Esophagus squamous epithelium (tissue), 4 donors: ENCODE data around the gene TBCD.

Source experiments
- POLR2A ChIP-seq, 4 donors: fragments of 450-650 bp; IDR thresholded peaks; one replicate each; pipeline ENCODE4 v1.6.1; 2017; ENCODE audit warnings: antibody characterized with exemption in 4 of 4, mild to moderate bottlenecking in 4 of 4, moderate library complexity in 3 of 4
- TF ChIP-seq, protein P1 (sequence below), 6 experiments: fragments of 450-650 bp in 4 of 6; fragments of 200-600 bp in 2 of 6; sonication (generic) in 2 of 6; IDR thresholded peaks; one replicate each; pipeline ENCODE4 v1.5.1; 2016 to 2019; ENCODE audit warnings: antibody characterized with exemption in 6 of 6, mild to moderate bottlenecking in 4 of 6, moderate library complexity in 4 of 6

DNA sequence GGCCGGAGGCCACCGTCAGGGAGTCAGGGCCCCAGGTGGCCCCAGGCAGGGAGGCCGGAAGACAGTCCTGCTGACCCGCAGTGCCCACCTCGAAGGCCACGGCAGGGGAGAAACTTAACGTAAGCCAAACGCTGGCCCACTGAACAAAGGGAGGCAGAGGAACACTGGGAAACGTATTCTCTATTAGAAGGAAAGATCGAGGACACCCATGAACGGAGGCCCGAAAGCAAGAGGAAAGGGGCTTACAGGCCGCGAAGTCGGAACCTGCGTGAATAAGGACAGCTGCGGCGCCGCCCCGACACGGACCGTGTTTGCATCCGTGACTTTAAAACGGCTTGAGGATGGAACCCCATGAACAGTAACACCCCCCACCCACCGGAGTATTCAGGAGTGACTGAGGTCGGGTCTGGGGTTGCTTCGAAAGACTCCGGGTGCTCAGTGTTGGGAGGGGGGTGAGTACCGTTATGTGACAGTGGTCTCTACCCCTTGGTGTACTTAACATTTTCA, 225.2 kb downstream of the TBCD start:
- TF ChIP-seq, protein P1, sequence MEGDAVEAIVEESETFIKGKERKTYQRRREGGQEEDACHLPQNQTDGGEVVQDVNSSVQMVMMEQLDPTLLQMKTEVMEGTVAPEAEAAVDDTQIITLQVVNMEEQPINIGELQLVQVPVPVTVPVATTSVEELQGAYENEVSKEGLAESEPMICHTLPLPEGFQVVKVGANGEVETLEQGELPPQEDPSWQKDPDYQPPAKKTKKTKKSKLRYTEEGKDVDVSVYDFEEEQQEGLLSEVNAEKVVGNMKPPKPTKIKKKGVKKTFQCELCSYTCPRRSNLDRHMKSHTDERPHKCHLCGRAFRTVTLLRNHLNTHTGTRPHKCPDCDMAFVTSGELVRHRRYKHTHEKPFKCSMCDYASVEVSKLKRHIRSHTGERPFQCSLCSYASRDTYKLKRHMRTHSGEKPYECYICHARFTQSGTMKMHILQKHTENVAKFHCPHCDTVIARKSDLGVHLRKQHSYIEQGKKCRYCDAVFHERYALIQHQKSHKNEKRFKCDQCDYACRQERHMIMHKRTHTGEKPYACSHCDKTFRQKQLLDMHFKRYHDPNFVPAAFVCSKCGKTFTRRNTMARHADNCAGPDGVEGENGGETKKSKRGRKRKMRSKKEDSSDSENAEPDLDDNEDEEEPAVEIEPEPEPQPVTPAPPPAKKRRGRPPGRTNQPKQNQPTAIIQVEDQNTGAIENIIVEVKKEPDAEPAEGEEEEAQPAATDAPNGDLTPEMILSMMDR (IDR thresholded peaks at IDR 0.05) = no peak
- no peak for TF ChIP-seq POLR2A (IDR thresholded peaks at IDR 0.05)
